ENCODE results near the gene NRP2.

The NRP2 gene

DNA sequence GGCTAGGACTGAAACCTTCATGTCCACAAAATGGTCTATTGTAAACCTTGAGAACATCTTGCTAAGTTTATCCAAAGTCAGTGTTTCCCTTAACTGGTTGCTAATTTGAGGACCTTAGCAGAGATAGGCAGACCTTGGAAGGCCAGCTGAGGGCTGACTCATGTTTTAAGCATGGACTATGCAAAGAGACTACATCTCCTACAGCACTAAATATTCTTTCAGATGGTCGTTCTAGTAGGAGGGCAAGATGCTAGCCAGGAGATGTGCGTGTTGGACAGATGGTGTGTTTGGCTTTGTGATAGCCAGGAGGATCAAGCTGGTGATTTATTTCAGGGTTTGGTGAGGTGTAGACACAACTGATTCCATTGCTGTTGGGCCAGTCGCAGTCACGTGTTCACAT lies 75.8 kb downstream of the NRP2 start:
- DNase-seq: no peak

DNA sequence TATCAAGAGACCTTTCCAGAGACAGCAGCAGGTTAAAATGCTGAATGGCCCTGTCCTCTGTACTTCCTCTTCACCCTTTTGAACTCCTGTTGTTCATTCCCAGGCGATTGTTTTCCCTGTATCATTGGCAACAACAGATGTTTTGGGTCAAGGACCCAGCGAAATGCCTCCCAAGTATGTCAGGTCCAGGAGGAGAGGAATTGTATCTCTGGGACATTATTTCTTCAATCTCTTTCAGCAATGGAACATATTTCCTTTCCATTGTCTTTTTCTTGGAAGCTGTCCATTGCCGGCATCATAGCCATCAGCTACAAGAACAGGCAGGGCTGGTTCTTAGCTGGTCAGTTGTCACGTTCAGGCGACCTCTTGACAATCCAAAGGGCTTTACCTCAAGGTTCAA lies 76.2 kb downstream of the NRP2 start:
- no peak for DNase-seq

DNA sequence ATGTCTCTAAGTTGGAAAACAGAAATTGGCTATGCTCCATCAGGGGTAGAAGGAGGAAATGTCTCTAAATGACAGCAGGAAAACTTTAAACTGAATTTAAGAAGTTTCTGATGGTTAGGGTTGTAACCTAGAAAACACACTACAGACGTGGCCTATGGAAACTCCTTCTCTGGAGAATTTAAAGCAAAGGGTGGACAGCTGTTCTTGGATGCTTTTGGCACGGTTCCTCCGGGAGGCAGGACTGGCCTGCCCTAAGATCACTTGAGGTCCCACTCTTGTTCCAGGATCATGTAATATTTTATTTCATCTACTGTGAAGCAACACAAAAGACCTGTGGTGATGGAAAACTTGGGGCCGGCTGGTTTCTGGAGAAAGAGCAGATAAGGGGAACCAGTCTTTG lies 77.0 kb downstream of the NRP2 start:
- no peak for DNase-seq

DNA sequence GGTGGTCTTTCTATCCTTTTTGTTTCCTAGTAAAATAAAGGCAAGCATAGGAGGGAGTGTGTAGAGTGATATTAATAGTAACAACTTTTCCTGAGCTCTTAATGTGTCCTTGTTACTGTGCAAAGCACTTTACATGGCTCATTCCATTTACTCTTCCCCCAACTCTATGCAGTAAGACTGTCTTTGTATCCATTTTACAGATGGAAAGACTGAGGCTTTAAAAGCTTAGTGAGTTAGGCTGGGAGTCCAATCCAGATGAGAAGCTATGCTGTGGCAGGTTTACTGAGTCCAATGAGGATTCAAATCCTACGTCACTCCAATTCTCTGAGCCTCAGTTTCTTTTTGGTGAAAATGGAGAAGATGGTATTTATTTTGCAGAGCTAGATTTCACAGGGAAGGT lies 77.4 kb downstream of the NRP2 start:
- no peak for DNase-seq

DNA sequence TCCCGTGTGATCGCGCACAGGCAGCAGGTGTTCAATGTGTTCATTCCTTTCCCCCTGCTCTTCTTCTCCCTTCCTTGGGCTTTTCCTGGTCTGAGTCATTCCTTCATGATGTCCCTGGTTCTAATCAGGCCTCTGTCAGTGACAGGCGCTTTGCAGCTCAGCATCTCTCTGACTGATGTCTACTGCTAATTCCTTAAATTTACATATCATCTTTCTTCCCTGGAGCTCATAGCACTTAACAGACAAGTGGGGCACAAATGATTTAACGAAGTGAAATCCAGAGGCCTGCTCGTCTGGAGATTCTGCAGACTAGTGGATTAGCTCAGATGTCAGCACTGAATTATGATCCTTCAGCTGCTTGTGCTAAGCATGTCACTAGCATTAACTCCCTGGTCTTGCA lies 77.9 kb downstream of the NRP2 start:
- no peak for DNase-seq

DNA sequence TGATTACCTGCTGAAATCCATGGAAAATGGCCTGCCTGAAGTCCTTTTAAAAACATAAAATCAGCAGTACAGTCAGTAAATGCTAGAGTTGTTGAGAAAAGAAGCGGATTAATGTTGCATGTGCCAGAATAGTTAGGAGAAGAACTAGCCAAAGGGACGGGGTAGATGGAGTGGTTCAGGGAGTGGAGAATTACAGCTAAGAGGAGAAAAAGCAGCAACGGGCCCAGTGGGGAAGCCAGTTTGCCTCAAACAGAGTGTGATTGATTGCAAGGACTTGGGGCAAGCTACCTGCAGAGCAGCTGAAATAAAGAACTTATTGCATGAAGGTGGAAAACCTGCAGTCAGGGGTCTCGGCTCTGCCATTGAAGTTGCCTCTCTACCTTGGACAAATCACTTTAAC lies 79.1 kb downstream of the NRP2 start:
- DNase-seq: no peak

DNA sequence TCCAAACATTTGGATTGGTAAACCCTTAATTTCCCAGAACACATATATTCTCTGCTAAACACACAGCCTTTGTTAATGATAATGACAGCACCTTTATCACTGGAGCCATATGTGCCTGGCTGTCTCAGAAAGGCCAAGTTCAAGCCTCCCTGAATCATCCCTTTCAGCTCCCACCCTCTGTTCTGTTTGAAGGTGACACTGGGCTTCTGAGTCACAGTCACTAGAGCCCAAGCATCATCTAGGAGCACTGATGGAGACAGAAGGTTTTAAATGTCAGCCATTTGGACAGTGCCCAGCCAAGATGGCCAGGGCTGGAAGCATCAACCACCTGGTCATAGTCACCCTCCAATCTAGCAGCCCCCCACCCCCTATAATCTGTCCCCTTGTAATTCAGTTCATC lies 80.6 kb downstream of the NRP2 start:
- no peak for DNase-seq

DNA sequence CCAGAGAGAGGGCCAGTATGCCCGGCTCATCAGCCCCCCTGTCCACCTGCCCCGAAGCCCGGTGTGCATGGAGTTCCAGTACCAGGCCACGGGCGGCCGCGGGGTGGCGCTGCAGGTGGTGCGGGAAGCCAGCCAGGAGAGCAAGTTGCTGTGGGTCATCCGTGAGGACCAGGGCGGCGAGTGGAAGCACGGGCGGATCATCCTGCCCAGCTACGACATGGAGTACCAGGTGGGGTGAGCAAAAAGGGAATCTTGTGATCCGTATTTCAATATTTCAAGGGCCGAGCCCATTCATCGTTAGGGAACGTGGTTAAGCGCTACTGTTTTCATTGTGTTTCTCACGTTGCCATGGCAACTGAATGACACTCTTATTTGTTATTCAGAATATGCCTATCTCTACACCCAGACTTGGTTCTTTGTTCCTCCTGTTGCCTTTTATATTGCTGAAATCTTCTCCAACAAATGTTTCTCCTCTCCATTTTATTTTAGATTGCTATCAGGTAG lies 81.5 kb downstream of the NRP2 start:
- DNase-seq: peak; percentile 49

DNA sequence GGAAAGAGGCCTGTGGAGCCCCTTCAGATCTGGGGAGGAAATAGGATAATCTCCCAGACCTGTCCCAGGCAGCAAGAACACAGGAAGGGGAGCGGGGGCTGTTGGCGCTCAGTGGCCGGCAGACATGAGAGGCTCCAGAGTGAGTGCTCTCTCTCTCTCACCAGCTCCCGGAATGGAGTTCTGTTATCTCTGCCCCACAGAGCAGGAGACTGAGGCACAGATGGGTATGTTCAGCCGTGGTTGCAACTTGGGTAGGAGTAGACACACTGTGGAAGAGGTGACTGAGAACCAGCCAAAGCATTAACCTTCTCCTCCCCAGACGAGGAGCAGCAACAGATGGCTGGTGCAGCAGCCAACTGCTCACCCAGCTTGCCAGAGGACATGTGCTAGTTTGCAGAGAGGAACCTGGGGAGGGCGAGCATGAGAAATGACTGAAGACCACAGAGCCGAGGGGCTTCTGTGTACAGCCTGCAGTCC lies 82.0 kb downstream of the NRP2 start:
- DNase-seq: no peak

DNA sequence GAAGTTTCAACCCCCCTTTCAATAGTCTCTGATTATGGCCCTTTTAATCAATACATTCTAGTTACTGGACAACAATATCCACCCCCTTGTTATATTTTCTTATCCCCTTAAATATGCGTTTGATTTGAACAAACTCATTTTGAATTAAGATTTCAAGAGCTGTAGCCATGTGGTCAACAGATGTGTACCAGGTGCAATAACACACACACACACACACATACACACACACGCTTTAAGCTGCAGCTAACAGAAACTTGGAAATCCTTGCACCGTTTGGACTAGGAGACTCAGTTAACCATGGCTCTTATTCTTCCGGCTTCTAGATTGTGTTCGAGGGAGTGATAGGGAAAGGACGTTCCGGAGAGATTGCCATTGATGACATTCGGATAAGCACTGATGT lies 82.8 kb downstream of the NRP2 start:
- no peak for DNase-seq

DNA sequence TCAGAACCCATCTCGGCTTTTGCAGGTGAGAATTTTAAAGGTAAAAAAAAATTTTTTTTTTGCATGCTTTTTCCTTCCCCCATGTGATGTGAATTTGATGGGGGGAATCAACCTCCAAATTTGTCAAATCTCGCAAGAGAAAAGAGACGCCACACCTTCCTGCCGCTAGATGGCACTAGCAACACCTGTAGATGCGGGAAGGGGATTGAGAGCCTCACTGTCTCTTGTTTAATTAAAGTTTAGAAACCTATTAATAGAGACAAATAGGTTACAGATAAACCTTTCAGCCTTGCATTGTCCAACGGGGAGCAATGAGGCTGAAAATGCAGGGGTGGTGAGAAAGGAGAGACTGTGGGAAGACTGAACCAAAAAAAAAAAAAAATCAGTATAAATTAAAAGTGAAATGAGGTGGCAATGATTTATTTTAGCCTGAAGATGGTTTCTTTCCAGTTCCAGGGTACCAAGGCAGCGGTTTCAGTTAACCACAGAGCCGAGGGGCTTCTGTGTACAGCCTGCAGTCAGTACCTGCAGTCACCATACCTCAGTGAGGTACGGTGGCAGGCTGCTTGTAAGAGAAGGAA lies 84.6 kb downstream of the NRP2 start:
- peak; percentile 71 for DNase-seq

DNA sequence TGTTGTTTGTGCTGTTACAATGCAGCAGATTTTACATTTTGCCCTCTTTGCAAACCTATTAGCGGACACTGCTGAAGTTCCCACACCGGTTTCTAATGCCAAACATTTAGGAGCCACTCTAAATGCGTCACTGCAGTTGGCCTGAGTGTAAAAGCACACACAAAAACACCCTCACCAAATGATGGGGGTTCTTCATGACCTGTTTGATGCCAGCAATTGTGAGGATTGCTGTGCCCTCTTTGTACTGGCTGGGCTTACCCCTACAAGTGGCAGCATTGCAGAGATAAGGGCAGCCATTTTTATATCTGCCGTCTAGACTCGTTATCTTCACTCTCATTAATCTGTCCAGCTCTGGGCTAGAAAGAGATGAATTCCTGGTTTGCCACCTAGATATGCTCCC lies 85.3 kb downstream of the NRP2 start:
- DNase-seq: no peak

DNA sequence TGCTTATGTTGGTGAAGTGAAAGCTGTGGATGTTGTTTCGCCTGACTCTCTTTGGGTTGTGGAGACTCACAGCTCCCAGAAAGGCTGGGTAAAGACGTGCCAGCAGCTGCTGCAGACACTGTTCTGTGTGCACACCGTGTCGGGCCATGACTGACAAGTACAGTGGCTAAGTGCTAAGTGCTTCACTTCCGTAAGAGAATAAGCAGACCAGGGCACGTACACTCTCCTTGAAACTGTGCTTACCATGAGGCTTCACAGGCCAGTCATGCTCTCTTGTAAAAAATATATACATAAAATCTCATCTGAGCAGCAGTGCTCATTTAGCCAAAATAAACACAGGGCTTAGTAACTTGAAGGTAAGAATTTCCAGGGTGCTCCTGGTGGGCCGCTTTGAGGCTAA lies 86.0 kb downstream of the NRP2 start:
- DNase-seq: no peak

DNA sequence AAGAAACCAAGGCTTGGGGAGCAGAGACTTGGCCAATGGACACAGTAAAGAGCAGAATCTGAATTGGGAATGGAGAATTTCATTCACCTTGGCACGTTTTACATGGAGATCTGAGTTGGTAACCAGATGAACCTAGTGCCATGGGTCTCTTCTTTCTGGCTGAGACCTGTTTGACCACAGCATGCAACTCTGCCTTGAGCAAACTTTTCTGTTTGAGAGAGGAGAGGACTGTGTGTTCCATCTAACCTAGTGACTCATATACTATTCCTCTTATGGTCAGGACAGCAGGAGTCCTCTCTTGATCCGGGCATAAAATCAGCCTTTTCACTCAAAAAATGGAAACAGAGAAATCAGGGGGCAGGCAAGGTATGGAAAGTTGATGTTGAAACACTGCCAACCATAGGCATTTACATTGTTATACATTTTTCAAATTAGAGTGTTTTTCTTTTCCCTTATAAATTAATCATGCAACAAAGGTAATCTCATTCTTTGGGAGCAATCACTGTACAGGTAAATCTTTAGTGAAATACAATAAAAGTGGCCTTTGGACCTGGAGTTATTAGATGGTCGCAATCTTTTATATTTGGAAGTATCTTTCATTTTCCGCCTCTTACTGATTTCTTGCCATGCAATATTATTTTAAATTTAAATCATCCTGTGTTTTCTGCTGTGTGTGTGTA lies 86.7 kb downstream of the NRP2 start:
- no peak for DNase-seq

DNA sequence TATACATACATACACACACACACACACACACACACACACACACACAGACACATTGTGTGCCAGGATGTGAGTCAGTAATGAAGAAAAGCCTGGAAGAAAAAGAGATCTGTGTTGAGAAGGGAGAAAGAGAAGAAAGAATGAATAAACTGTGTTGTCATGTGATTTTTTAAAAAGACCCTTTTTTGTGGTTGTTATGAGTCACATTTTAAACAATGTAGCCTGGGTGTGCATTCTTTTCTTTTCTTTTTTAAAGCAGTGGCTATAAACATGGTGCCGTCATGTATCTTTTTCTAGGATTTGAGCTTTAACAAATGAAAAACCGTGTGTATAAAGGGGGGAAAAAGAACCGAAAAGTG lies 87.2 kb downstream of the NRP2 start:
- DNase-seq: no peak

DNA sequence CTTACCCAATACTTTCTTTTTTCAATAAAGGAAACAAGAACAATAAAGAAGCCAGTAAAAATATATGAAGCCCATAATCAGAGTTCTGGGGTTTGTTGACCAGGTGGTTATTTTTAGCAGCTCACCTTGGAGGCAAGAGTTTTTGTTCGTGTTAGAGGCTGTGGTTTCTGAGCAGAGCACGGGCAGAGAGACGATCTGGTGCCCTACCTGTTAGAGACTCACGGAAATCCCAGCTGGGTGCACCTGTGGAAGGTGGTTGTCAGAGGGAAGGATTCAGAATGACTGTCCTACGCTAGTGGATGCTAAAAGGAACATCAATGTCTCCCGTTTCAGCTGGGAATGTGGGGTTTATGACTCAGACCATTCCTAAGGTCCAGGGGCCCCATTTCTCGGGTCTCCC lies 87.6 kb downstream of the NRP2 start:
- DNase-seq: no peak

DNA sequence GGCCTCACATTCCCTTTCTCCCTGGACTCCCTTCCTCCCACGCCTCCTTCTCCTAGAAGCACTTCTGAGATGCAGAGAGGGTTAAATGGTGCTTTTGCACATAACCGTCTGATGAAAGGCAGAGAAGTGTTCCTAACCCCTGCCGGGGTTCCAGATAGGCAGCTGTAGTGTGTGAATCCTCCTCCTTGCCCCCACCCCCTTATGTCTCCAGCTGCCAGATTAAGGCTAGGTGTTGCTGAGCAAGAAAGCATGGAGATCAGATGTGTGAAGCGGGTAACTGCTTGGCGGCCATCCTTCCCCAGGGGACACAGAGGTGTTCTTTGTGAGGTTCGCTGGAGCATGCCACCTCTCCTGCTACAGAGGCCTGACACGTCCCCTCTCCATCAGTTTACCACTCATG lies 88.3 kb downstream of the NRP2 start:
- no peak for DNase-seq

DNA sequence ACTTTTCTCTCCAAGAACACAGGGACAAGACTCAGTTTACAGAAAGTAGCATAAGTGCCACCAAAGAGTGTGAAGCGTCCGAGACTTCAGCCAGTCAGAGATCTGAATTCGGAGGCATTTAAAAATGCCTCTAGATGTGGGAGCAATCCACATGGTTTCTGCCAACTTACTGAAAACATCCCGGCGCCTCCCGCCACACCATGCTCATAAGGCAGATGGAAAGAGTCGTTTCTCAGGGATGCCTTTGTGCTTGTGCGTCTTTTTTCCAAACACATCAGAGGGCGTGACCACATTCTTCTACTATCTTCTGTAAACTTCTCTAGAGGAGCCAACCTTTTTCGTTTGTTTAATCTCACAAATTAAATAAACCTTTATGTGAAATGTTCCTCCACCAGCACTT lies 88.7 kb downstream of the NRP2 start:
- no peak for DNase-seq

DNA sequence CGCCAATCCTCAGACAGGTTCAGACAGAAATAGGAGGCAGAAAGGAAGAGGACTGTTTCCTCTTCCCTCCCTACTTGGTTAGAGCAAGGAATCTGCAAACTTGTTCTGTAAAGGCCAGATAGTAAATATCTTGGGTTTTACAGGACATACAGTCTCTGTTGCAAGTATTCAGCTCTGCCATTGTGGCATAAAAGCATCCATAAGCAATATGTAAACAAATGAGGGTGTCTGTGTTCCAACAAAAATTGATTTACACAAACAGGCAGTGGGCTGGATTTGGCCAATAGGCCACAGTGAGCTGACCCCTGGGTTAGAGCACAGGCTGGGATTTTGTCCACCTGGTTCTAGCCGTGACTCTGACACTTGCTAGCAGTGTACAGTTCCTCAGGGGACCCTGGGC lies 89.4 kb downstream of the NRP2 start:
- no peak for DNase-seq

DNA sequence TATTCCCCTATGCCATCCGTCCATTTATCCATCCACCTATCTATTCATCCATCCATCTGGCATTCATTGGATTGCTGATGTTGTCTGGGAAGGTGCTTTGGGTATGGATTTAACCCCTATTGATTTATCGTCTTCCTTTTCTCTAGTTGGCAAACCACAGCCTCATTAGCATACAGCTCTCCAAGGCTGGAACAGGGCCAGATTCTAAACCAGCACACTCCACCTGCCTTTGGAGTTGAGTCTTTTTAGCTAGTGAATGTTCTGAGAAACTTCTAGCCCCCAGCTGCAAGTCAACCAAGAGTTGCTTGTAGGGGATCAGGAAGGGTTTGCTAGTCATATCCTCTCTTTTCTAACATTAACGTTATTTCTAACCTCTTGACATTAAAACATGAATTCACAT lies 90.7 kb downstream of the NRP2 start:
- DNase-seq: no peak

DNA sequence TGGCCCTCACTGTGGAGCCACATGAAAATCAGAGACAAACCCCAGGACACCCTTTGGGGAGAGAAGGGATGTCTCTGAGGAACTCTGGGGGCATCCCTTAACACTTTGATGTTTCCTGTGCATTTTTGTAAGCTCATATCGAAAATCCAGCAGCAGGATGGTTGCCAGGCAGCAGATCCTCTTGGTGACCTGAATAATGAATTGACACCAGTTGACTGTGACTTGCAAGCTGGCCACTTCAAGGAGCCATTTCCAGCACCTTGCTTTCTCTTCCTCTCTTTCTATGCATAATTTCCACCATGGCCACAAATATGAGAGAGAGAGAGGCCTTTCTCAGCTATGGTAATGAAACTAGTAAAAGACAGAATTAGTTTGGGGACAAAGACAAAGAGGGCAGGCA lies 91.7 kb downstream of the NRP2 start:
- DNase-seq: no peak

DNA sequence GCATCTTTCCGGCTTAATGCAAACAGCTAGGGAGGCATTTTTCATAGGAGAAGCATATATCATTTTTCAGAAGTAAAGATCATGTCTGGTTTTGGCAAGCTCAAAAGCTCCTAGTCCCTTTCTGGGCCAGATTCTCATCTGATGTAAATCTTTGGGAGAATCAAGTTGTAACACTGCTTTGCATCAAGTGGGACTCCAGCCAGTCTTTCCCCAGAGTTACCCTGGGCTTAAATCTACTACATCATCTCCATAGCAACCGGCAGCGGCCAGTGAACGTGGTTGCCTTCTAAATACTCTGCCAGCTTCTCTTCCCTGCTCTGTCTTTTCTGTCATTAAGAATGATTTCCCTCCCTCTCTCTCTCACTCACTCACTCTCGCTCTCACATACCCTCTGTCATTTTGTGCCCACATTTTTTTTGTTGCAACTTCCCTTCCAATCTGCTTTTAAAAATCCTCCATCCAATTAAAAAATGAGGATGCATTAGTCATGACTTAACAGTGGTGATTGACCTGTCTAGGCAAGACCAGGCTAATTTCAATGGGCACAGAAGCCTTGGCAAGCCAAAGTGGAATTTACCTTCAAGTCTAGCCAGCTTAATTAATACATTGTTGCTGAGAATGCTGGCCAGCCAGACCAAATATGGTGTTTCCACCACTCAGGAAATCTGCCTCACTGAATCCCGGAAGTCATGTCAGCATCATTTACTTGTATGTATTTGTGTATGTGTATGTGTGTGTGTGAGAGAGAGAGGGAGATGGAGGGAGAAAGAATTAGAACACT lies 93.0 kb downstream of the NRP2 start:
- DNase-seq: no peak

DNA sequence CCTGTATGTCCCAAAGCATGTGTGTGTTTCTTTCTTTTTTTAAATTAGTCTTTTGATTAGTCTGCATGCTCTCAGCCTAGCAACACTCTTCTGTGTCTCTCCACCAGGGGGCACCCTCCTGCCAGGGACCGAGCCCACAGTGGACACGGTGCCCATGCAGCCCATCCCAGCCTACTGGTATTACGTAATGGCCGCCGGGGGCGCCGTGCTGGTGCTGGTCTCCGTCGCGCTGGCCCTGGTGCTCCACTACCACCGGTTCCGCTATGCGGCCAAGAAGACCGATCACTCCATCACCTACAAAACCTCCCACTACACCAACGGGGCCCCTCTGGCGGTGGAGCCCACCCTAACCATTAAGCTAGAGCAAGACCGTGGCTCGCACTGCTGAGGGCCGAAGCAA lies 93.8 kb downstream of the NRP2 start:
- peak; percentile 67 for DNase-seq

DNA sequence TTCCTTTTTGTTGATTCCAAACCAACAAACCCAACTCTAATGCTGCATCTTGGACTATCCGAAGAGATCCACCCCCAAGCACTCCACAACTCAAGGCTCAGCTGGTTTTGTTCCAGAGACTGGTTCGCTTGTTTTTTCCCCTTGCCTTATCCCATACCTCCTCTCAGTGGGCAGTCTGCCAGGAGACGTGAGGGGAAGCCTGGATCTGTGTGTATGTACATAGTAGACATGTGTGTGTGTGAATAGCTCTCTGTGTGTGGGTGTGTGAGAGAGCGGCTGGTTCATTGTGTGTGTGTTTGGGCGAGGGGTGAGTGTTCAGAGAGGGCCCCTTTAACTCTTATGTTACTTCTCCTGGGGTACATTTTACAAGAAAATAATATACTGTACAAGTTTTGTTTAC lies 94.4 kb downstream of the NRP2 start:
- DNase-seq: no peak

Measured in activated CD4-positive, alpha-beta T cell treated with anti-CD3 and anti-CD28 coated beads for 48 hours (primary cell).